Suprapubic skin (tissue), 3 donors: ENCODE results near the gene FGFBP2.

ENCODE experiments used
- CTCF ChIP-seq, 2 donors: fragments of 200-600 bp in 1 of 2; fragments of 450-650 bp in 1 of 2; sonication (generic) in 1 of 2; IDR thresholded peaks; one replicate each; pipeline ENCODE4 v1.5.1; 2016 to 2019; ENCODE audit warnings: antibody characterized with exemption in 2 of 2, mild to moderate bottlenecking in 1 of 2, moderate library complexity in 1 of 2
- EP300 ChIP-seq: sonication (generic); formaldehyde crosslinking; IDR thresholded peaks from one replicate; pipeline ENCODE4 v1.6.1; 2017; ENCODE audit warnings: antibody characterized with exemption
- POLR2A ChIP-seq, 2 donors: fragments of 450-650 bp; IDR thresholded peaks; one replicate each; pipeline ENCODE4 v1.6.1; 2017; ENCODE audit warnings: antibody characterized with exemption in 2 of 2, mild to moderate bottlenecking in 2 of 2, moderate library complexity in 2 of 2

DNA sequence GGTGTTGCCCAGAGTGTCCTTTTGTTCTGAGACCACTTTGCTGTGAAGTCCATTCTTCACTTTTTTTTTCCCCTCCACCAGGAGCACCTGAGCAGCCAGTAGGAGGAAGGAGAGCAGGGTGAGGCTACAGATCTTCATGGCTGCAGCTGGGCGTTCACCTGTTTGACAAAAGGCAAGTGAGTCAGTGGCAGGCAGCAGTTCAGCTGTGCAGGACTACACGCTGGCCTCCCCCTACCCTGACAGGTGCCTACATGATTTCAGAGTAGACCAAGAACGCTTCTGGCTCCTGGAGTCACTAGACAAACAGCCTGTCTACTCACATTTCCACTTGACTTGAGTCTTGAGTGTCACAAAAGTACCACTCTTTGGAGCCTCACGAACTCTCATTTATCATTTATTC is 26.5 kb downstream of the FGFBP2 start:
- no peak for TF ChIP-seq CTCF (IDR thresholded peaks at IDR 0.05)
- TF ChIP-seq POLR2A (IDR thresholded peaks at IDR 0.05), result no peak
- TF ChIP-seq EP300, result no peak
